Loucy (cell line): ENCODE measurements around the gene TMEM164.

Source experiments
- H2AFZ ChIP-seq: fragments of 200-600 bp; sonication (generic); 2 replicates; pipeline ENCODE4 v1.6.0; 2016; ENCODE audit warnings: antibody characterized with exemption, mild to moderate bottlenecking, low read length, moderate library complexity
- H3F3A ChIP-seq: fragments of 200-600 bp; 2 replicates; pipeline ENCODE4 v1.6.0; 2016; ENCODE audit warnings: antibody characterized with exemption, low read depth, mild to moderate bottlenecking
- H3K27me3 ChIP-seq: fragments of 200-600 bp; sonication (generic); 2 replicates; pipeline ENCODE4 v1.6.1; 2014; ENCODE audit warnings: low read length, mild to moderate bottlenecking; ENCODE audit not compliant: insufficient read depth, poor library complexity, severe bottlenecking
- H3K36me3 ChIP-seq: fragments of 200-600 bp; sonication (generic); 2 replicates; pipeline ENCODE4 v1.6.1; 2016; ENCODE audit warnings: low read length; ENCODE audit not compliant: insufficient read depth
- H3K4me1 ChIP-seq: fragments of 200-600 bp; sonication (generic); 2 replicates; pipeline ENCODE4 v1.5.1; 2014; ENCODE audit warnings: low read length, mild to moderate bottlenecking; ENCODE audit not compliant: insufficient read depth, poor library complexity, severe bottlenecking
- H3K4me2 ChIP-seq: fragments of 200-600 bp; sonication (generic); 2 replicates; pipeline ENCODE4 v1.6.0; 2014; ENCODE audit warnings: antibody characterized with exemption, low read length, low read depth, mild to moderate bottlenecking; ENCODE audit not compliant: poor library complexity, severe bottlenecking
- H3K4me3 ChIP-seq: fragments of 200-600 bp; sonication (generic); 2 replicates; pipeline ENCODE4 v1.5.1; 2014; ENCODE audit warnings: low read length, mild to moderate bottlenecking, mixed read lengths; ENCODE audit not compliant: poor library complexity, severe bottlenecking
- H3K79me2 ChIP-seq: fragments of 200-600 bp; sonication (generic); 2 replicates; pipeline ENCODE4 v1.6.1; 2014; ENCODE audit warnings: low read length; ENCODE audit not compliant: insufficient read depth
- H3K9ac ChIP-seq: fragments of 200-600 bp; sonication (generic); 2 replicates; pipeline ENCODE4 v1.6.0; 2014; ENCODE audit warnings: mild to moderate bottlenecking, low read depth, low read length, moderate library complexity; ENCODE audit not compliant: poor library complexity, severe bottlenecking
- H3K9me2 ChIP-seq: fragments of 200-600 bp; sonication (generic); replicated peaks from 2 replicates; pipeline ENCODE4 v1.6.1; 2016; ENCODE audit warnings: low read depth, low read length, mixed read lengths
- H3K9me3 ChIP-seq: fragments of 200-600 bp; sonication (generic); 2 replicates; pipeline ENCODE4 v1.6.1; 2014; ENCODE audit warnings: mild to moderate bottlenecking, antibody characterized with exemption, low read length, low read depth; ENCODE audit not compliant: insufficient read depth
- H4K20me1 ChIP-seq: fragments of 200-600 bp; sonication (generic); 2 replicates; pipeline ENCODE4 v1.6.0; 2014; ENCODE audit warnings: antibody characterized with exemption, low read length, mild to moderate bottlenecking; ENCODE audit not compliant: insufficient read depth, poor library complexity, severe bottlenecking
- CTCF ChIP-seq: fragments of 200-600 bp; sonication (generic); conservative IDR thresholded peaks from 2 replicates; pipeline ENCODE4 v1.5.1; 2014; ENCODE audit warnings: mild to moderate bottlenecking, antibody characterized with exemption, low read length
- EZH2phosphoT487 ChIP-seq: fragments of 200-600 bp; IDR thresholded peaks from 2 replicates; pipeline ENCODE4 v1.6.1; 2018; ENCODE audit warnings: antibody characterized with exemption, mild to moderate bottlenecking, moderate library complexity, borderline replicate concordance

Gene TMEM164

DNA sequence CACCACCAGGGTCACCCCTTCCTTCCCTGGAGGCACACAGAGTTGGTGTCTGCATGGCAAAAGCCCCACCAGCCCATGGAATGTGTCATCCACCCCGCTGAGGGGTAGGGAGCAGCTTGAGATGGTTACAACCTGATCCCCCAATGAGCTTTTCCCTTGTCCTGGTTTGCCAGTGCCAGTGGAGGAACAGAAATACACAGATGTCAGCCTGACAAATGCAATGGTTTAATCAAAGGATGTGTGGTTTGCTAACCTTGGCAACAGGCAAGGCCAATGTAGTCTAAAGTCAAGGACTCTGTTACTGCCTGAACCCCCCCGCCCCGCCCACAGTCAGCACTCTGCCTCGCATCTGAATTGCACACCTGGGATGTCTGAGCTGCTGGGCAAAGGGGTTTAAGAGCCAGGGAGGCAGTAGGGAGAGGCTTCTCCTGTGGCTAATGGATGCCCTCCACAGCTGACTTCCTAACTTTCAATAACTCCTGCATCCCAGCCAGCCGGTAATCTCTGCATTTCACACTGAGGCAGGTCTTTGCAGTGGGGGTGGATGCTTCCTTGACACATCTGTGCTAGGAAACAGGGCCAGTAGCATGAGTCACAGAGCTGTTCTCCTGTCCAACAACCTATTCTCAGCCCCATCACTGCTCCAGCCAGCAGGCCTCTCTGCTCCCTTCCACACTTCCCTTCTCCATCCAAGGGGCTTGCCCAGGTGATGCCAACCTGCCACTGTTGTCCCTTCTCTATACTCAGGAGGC is 177.4 kb downstream of the TMEM164 start:
- Histone ChIP-seq H3F3A (peaks cover 6% of the 10 kb centered on the region; the same call in 1 of the 2 replicates), H3K9me3 (no peaks in the 10 kb centered on the region), H4K20me1 (no peaks in the 10 kb centered on the region), H3K27me3 (no peaks in the 10 kb centered on the region), H3K4me3 (no peak overlapping the region), H3K4me1 (peaks cover 6% of the 10 kb centered on the region), H3K79me2 (no peaks in the 10 kb centered on the region), H3K4me2 (no peak overlapping the region), H2AFZ (no peak overlapping the region), H3K9me2 (no peaks in the 10 kb centered on the region), H3K9ac (no peak overlapping the region), H3K36me3 (peaks cover 4% of the 10 kb centered on the region; the same call in 1 of the 2 replicates)
- TF ChIP-seq EZH2phosphoT487 (no peak), CTCF (no peak)

GRCh38 chrX:110180928-110181310 is 178.0 kb downstream of the TMEM164 start:
- Histone ChIP-seq H3K9me3 (no peaks in the 10 kb centered on the region), H3K9me2 (no peaks in the 10 kb centered on the region), H3F3A (peaks cover 8% of the 10 kb centered on the region; the same call in 1 of the 2 replicates), H4K20me1 (no peaks in the 10 kb centered on the region), H3K27me3 (no peaks in the 10 kb centered on the region), H3K4me3 (no peak overlapping the region), H3K9ac (no peak overlapping the region), H3K4me2 (no peak overlapping the region), H3K79me2 (no peaks in the 10 kb centered on the region), H2AFZ (no peak overlapping the region), H3K36me3 (peaks cover 4% of the 10 kb centered on the region; the same call in 1 of the 2 replicates), H3K4me1 (peaks cover 10% of the 10 kb centered on the region)
- no peak for TF ChIP-seq EZH2phosphoT487
- no peak for TF ChIP-seq CTCF

GRCh38 chrX:110181459-110182137 is 178.7 kb downstream of the TMEM164 start:
- H3F3A ChIP-seq = peaks cover 8% of the 10 kb centered on the region; the same call in 1 of the 2 replicates
- no peak overlapping the region for H2AFZ ChIP-seq
- H3K4me1 ChIP-seq = peaks cover 11% of the 10 kb centered on the region
- H3K4me3 ChIP-seq = no peak overlapping the region
- TF ChIP-seq EZH2phosphoT487 (no peak), CTCF (no peak)
- no peaks in the 10 kb centered on the region for H4K20me1 ChIP-seq
- H3K9me3 ChIP-seq = no peaks in the 10 kb centered on the region
- H3K4me2 ChIP-seq = no peak overlapping the region
- no peak overlapping the region for H3K9ac ChIP-seq
- no peaks in the 10 kb centered on the region for H3K27me3 ChIP-seq
- H3K79me2 ChIP-seq = no peaks in the 10 kb centered on the region
- no peaks in the 10 kb centered on the region for H3K9me2 ChIP-seq
- peaks cover 4% of the 10 kb centered on the region; the same call in 1 of the 2 replicates for H3K36me3 ChIP-seq
